ENCODE results near the gene SLC18A3. TPM values are rescaled to one million over a fixed set of nuclear protein-coding genes. Genes with fewer than 3 reads are reported as not detected.

The SLC18A3 gene
- polyA plus RNA-seq, 1 experiment: not detected

GRCh38 chr10:49568235-49568634 is 41.9 kb upstream of the SLC18A3 start:
- Histone ChIP-seq H3K27ac (ENCODE audit: low read depth, low read length) (no peak overlapping the region), H3K9me3 (ENCODE audit: control insufficient read depth, insufficient read depth, low read length) (peaks cover 9% of the 10 kb centered on the region; the same call in 1 of the 2 replicates), H3K27me3 (ENCODE audit: control insufficient read depth, insufficient read depth, low read length) (no peaks in the 10 kb centered on the region), H3K4me3 (ENCODE audit: low read depth, low read length) (no peak overlapping the region)
- CTCF ChIA-PET: interaction anchor here (1.4 kb wide), 1 partner anchor 26 kb away, joined by 3 read pairs; no protein-coding TSS in a partner anchor
- DNase-seq (ENCODE audit: low read depth, low spot score): no peak
- POLR2A ChIA-PET: no interaction called here
- no peak for TF ChIP-seq CTCF (IDR thresholded peaks at IDR 0.05; ENCODE audit: low read depth, low read length)

GRCh38 chr10:49569031-49569631 is 41.0 kb upstream of the SLC18A3 start:
- TF ChIP-seq CTCF (IDR thresholded peaks at IDR 0.05; ENCODE audit: low read depth, low read length): no peak
- no peak overlapping the region for H3K27ac ChIP-seq (ENCODE audit: low read depth, low read length)
- H3K4me3 ChIP-seq (ENCODE audit: low read depth, low read length): no peak overlapping the region
- no peaks in the 10 kb centered on the region for H3K27me3 ChIP-seq (ENCODE audit: control insufficient read depth, insufficient read depth, low read length)
- peaks cover 9% of the 10 kb centered on the region; the same call in 1 of the 2 replicates for H3K9me3 ChIP-seq (ENCODE audit: control insufficient read depth, insufficient read depth, low read length)
- CTCF ChIA-PET: interaction anchor here (1.4 kb wide), 1 partner anchor 26 kb away, joined by 3 read pairs; no protein-coding TSS in a partner anchor
- no peak for DNase-seq (ENCODE audit: low read depth, low spot score)
- POLR2A ChIA-PET: interaction anchor here (0.6 to 1.0 kb wide), 2 partner anchors 30 to 1245 kb away, joined by 4 to 5 read pairs; partner anchors contain the start of gene ERCC6

- CTCF ChIA-PET: interaction anchor here (0.9 kb wide), 2 partner anchors 19 to 22 kb away, joined by 3 read pairs; no protein-coding TSS in a partner anchor
- Histone ChIP-seq H3K4me3 (ENCODE audit: low read depth, low read length) (no peak overlapping the region), H3K9me3 (ENCODE audit: control insufficient read depth, insufficient read depth, low read length) (peaks cover 9% of the 10 kb centered on the region; the same call in 1 of the 2 replicates), H3K27me3 (ENCODE audit: control insufficient read depth, insufficient read depth, low read length) (no peaks in the 10 kb centered on the region), H3K27ac (ENCODE audit: low read depth, low read length) (no peak overlapping the region)
- POLR2A ChIA-PET: no interaction called here
- TF ChIP-seq CTCF (IDR thresholded peaks at IDR 0.05; ENCODE audit: low read depth, low read length): no peak
- DNase-seq (ENCODE audit: low read depth, low spot score): no peak
Measured at GRCh38 chr10:49571388-49571787, 38.7 kb upstream of the SLC18A3 start.

GRCh38 chr10:49572594-49573114 is 37.5 kb upstream of the SLC18A3 start:
- peaks cover 9% of the 10 kb centered on the region; the same call in 1 of the 2 replicates for H3K9me3 ChIP-seq (ENCODE audit: control insufficient read depth, insufficient read depth, low read length)
- no peak for TF ChIP-seq CTCF (IDR thresholded peaks at IDR 0.05; ENCODE audit: low read depth, low read length)
- ChIA-PET POLR2A (no interaction called here), CTCF (no interaction called here)
- DNase-seq (ENCODE audit: low read depth, low spot score): no peak
- no peak overlapping the region for H3K27ac ChIP-seq (ENCODE audit: low read depth, low read length)
- H3K4me3 ChIP-seq (ENCODE audit: low read depth, low read length): no peak overlapping the region
- no peaks in the 10 kb centered on the region for H3K27me3 ChIP-seq (ENCODE audit: control insufficient read depth, insufficient read depth, low read length)

- Histone ChIP-seq H3K27me3 (ENCODE audit: control insufficient read depth, insufficient read depth, low read length) (no peaks in the 10 kb centered on the region), H3K9me3 (ENCODE audit: control insufficient read depth, insufficient read depth, low read length) (no peaks in the 10 kb centered on the region), H3K27ac (ENCODE audit: low read depth, low read length) (no peak overlapping the region), H3K4me3 (ENCODE audit: low read depth, low read length) (no peak overlapping the region)
- CTCF ChIA-PET: interaction anchor here (1.0 kb wide), 1 partner anchor 18 kb away, joined by 3 read pairs; no protein-coding TSS in a partner anchor
- no peak for TF ChIP-seq CTCF (IDR thresholded peaks at IDR 0.05; ENCODE audit: low read depth, low read length)
- DNase-seq (ENCODE audit: low read depth, low spot score): no peak
- POLR2A ChIA-PET: no interaction called here
Measured at GRCh38 chr10:49575489-49576072, 34.5 kb upstream of the SLC18A3 start.
